ENCODE data around the gene IDI1.

GRCh38 chr10:1070919-1071318 is 22.0 kb upstream of the IDI1 start:
- TF ChIP-seq EZH2phosphoT487 (IDR thresholded peaks at IDR 0.05; ENCODE audit: borderline replicate concordance) = no peak
- no peak for TF ChIP-seq CTCF (conservative IDR thresholded peaks at IDR 0.05; ENCODE audit: low read length)

All from Loucy (cell line).